Spleen (tissue), 7 donors: ENCODE results near the gene TRIM43.
"Not testable (repeated sequence)": the region's sequence is repeated elsewhere in the genome, so short reads cannot be mapped to it uniquely, and the experiment has no call there.

Source experiments
- POLR2A ChIP-seq, 3 donors: fragments of 450-650 bp; IDR thresholded peaks; one replicate each; pipeline ENCODE4 v1.5.1; 2017; ENCODE audit warnings: antibody characterized with exemption in 3 of 3, mild to moderate bottlenecking in 1 of 3
- POLR2AphosphoS5 ChIP-seq, 3 donors: sonication (generic); formaldehyde crosslinking; IDR thresholded peaks; one replicate each; pipeline ENCODE4 v1.5.1; 2017; ENCODE audit warnings: antibody characterized with exemption in 3 of 3
- TF ChIP-seq, protein P1 (sequence below), 11 experiments: fragments of 200-600 bp in 7 of 11; fragments of 450-650 bp in 4 of 11; sonication (generic) in 4 of 11; IDR thresholded peaks in 8 of 11; conservative IDR thresholded peaks in 3 of 11; 1 replicate in 7 of 11; 2 replicates in 4 of 11; pipeline versions ENCODE4 v1.4.0 to v1.8.0; 2016 to 2021; ENCODE audit warnings: antibody characterized with exemption in 11 of 11, inconsistent platforms in 4 of 11, mild to moderate bottlenecking in 1 of 11
- donor health status: DM: no; HTN: no; CAD: no; lungs with moderate emphysema.
- donor health status: DM: no; HTN: no; CAD: no.
- donor health status: DM: no; HTN: no; CAD: no.

DNA sequence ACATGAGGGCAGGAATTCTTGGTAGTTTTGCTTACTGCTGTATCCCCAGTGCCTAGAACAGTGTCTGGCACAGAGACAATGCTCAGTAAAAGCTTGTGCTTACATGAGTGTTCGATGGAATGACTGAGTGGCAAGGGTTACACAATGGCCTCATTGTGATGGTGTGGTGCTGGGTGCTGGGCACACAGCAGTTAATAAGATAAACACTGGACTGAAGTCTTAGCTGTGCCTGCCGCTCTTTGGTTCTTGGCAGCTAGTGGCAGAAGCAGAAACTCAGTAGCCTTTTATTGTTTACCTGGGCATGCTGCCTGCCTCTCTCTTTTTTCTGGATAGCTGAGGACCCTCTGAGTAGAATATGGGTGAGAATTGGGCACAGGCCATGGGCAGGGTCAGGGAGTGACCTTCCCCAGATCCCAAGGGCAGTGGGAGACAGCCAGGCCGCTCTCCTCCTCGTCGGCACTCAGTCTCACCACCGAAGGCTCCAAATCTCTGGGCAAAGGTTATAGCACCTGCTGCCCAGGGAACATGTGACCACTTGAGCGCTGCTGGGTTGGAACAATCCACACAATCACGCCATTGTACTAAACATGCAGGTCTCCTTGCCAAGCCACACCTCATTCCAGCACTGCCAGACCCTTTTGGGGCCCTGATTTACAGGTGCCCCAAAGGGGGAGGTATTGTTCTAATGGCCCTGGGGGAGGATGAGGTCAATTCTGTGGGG, 54.6 kb downstream of the TRIM43 start:
- TF ChIP-seq, protein P1, sequence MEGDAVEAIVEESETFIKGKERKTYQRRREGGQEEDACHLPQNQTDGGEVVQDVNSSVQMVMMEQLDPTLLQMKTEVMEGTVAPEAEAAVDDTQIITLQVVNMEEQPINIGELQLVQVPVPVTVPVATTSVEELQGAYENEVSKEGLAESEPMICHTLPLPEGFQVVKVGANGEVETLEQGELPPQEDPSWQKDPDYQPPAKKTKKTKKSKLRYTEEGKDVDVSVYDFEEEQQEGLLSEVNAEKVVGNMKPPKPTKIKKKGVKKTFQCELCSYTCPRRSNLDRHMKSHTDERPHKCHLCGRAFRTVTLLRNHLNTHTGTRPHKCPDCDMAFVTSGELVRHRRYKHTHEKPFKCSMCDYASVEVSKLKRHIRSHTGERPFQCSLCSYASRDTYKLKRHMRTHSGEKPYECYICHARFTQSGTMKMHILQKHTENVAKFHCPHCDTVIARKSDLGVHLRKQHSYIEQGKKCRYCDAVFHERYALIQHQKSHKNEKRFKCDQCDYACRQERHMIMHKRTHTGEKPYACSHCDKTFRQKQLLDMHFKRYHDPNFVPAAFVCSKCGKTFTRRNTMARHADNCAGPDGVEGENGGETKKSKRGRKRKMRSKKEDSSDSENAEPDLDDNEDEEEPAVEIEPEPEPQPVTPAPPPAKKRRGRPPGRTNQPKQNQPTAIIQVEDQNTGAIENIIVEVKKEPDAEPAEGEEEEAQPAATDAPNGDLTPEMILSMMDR (IDR thresholded peaks at IDR 0.05 in 8 of 11, conservative IDR thresholded peaks at IDR 0.05 in 3 of 11) = not testable (repeated sequence)
- not testable (repeated sequence) for TF ChIP-seq POLR2A, POLR2AphosphoS5 (IDR thresholded peaks at IDR 0.05)
